Osteocyte (in vitro differentiated cells): Measurements from ENCODE around the gene SP3. TPM values are rescaled to one million over a fixed set of nuclear protein-coding genes. Genes with fewer than 3 reads are reported as not detected.

Experiments
- DNase-seq: peaks from one replicate; pipeline ENCODE4 v3.0.0; 2021; ENCODE audit warnings: mixed read lengths; ENCODE audit not compliant: unreplicated experiment; ENCODE audit errors: extremely low spot score
- H3K27ac Mint-ChIP-seq: one replicate; pipeline ENCODE4 v1.8.0; 2021; ENCODE audit warnings: mild to moderate bottlenecking, mixed read lengths; ENCODE audit not compliant: unreplicated experiment
- H3K27me3 Mint-ChIP-seq: one replicate; pipeline ENCODE4 v1.8.0; 2021; ENCODE audit warnings: mixed read lengths; ENCODE audit not compliant: unreplicated experiment
- H3K36me3 Mint-ChIP-seq: one replicate; pipeline ENCODE4 v1.8.0; 2021; ENCODE audit warnings: mixed read lengths; ENCODE audit not compliant: unreplicated experiment
- H3K4me1 Mint-ChIP-seq: one replicate; pipeline ENCODE4 v1.8.0; 2021; ENCODE audit warnings: mixed read lengths; ENCODE audit not compliant: unreplicated experiment
- H3K4me3 Mint-ChIP-seq: one replicate; pipeline ENCODE4 v1.8.0; 2021; ENCODE audit warnings: mild to moderate bottlenecking, moderate library complexity, mixed read lengths; ENCODE audit not compliant: unreplicated experiment
- H3K9me3 Mint-ChIP-seq: one replicate; pipeline ENCODE4 v1.8.0; 2021; ENCODE audit warnings: mixed read lengths; ENCODE audit not compliant: unreplicated experiment
- total RNA-seq: library from RNA; stranded (reverse); gene quantifications from 2 replicates; pipeline ENCODE4 v1.2.1, GENCODE V29; 2021
- TF ChIP-seq, protein P1 (sequence below): fragments of 200-600 bp; sonication (generic); IDR thresholded peaks from 2 replicates; pipeline ENCODE4 v1.5.0; 2021; ENCODE audit warnings: antibody characterized with exemption, mild to moderate bottlenecking, moderate library complexity

SP3 gene
- total RNA-seq, 1 donor from 2014 or later, result 80.3 TPM

DNA sequence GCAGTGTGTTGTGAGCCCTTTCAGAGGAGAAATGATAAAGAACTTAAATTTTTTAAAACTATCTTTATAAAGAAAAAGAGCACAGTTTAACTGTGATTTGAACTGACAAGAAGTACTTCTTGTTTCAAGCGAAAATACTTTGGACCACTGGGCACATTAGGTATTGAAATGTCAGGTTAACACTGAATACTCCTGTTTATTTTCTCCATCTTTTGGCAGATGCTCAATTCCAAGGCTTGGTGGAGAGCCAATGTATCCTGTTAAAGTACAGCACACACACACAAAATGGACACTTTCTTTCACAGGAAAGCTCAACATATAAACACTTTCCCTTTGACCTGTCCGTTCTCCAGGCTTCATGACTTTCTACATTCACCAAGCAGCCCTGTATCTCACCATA, 32.6 kb upstream of the SP3 start:
- H3K27me3 Mint-ChIP-seq, result peaks cover 38% of the 10 kb centered on the region
- DNase-seq, result no peak
- H3K4me3 Mint-ChIP-seq, result no peak overlapping the region
- TF ChIP-seq, protein P1, sequence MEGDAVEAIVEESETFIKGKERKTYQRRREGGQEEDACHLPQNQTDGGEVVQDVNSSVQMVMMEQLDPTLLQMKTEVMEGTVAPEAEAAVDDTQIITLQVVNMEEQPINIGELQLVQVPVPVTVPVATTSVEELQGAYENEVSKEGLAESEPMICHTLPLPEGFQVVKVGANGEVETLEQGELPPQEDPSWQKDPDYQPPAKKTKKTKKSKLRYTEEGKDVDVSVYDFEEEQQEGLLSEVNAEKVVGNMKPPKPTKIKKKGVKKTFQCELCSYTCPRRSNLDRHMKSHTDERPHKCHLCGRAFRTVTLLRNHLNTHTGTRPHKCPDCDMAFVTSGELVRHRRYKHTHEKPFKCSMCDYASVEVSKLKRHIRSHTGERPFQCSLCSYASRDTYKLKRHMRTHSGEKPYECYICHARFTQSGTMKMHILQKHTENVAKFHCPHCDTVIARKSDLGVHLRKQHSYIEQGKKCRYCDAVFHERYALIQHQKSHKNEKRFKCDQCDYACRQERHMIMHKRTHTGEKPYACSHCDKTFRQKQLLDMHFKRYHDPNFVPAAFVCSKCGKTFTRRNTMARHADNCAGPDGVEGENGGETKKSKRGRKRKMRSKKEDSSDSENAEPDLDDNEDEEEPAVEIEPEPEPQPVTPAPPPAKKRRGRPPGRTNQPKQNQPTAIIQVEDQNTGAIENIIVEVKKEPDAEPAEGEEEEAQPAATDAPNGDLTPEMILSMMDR, result no peak
- H3K9me3 Mint-ChIP-seq, result no peaks in the 10 kb centered on the region
- H3K27ac Mint-ChIP-seq, result no peak overlapping the region
- no peaks in the 10 kb centered on the region for H3K36me3 Mint-ChIP-seq
- H3K4me1 Mint-ChIP-seq, result no peaks in the 10 kb centered on the region

GRCh38 chr2:173997269-173997668, 32.1 kb upstream of the SP3 start:
- H3K4me1 Mint-ChIP-seq, result no peaks in the 10 kb centered on the region
- H3K27ac Mint-ChIP-seq, result no peak overlapping the region
- no peaks in the 10 kb centered on the region for H3K36me3 Mint-ChIP-seq
- no peak for DNase-seq
- H3K9me3 Mint-ChIP-seq, result no peaks in the 10 kb centered on the region
- peaks cover 38% of the 10 kb centered on the region for H3K27me3 Mint-ChIP-seq
- H3K4me3 Mint-ChIP-seq, result no peak overlapping the region
- TF ChIP-seq, protein P1, result no peak

- H3K9me3 Mint-ChIP-seq, result no peaks in the 10 kb centered on the region
- no peak overlapping the region for H3K27ac Mint-ChIP-seq
- TF ChIP-seq, protein P1, result no peak
- DNase-seq, result no peak
- peaks cover 5% of the 10 kb centered on the region for H3K4me1 Mint-ChIP-seq
- H3K4me3 Mint-ChIP-seq, result no peak overlapping the region
- H3K36me3 Mint-ChIP-seq, result no peaks in the 10 kb centered on the region
- peaks cover 36% of the 10 kb centered on the region for H3K27me3 Mint-ChIP-seq
Measured at GRCh38 chr2:173996766-173997165, 31.6 kb upstream of the SP3 start.

GRCh38 chr2:173993459-173993858, 28.3 kb upstream of the SP3 start:
- peaks cover 25% of the 10 kb centered on the region for H3K27me3 Mint-ChIP-seq
- H3K9me3 Mint-ChIP-seq, result no peaks in the 10 kb centered on the region
- peaks cover 16% of the 10 kb centered on the region for H3K4me1 Mint-ChIP-seq
- no peaks in the 10 kb centered on the region for H3K36me3 Mint-ChIP-seq
- no peak for DNase-seq
- no peak overlapping the region for H3K27ac Mint-ChIP-seq
- TF ChIP-seq, protein P1, result no peak
- no peak overlapping the region for H3K4me3 Mint-ChIP-seq

DNA sequence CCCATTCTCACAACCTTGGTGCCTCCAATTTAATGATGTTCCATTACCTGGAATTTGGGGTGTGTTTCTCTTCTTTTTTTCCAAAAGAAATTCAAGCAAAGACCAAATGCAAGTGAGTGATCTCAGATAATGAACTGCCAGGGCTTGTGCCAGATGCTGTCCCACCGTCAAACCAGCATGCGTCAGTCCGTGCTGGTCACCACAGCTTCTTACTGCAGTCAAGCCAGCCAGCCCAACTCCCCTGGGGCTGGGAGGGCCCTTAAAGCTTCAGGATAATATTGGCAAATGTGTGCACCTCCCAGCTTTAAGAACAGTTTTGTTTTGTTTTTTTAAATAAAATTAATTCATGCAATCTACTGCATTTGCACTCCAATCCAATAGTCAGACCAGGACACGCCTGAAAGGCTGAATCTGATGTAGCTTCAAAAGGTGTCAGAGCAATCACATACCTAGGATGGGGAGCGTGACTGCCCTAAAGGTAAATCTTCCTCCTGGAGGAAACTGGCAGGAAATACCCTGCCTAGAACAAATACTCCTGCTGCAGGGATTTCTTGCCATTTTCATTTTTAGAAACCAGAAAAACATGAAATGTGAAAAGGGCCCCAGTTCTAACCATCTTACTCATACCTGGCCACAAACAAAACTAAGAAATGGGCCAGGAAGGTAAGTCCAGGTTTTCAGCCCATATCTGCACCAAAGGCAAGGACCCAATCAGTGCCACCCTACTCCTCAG, 26.8 kb upstream of the SP3 start:
- H3K9me3 Mint-ChIP-seq, result no peaks in the 10 kb centered on the region
- H3K27me3 Mint-ChIP-seq, result peaks cover 21% of the 10 kb centered on the region
- DNase-seq, result no peak
- TF ChIP-seq, protein P1, result no peak
- no peak overlapping the region for H3K4me3 Mint-ChIP-seq
- H3K36me3 Mint-ChIP-seq, result no peaks in the 10 kb centered on the region
- H3K4me1 Mint-ChIP-seq, result peaks cover 16% of the 10 kb centered on the region
- H3K27ac Mint-ChIP-seq, result no peak overlapping the region
